ENCODE results near the gene GLI3. TPM values are rescaled to one million over a fixed set of nuclear protein-coding genes. Genes with fewer than 3 reads are reported as not detected.

Gene GLI3
- total RNA-seq, 2 donors from 2014 or later = 3.4 to 6.6 TPM

- TF ChIP-seq, protein P1, sequence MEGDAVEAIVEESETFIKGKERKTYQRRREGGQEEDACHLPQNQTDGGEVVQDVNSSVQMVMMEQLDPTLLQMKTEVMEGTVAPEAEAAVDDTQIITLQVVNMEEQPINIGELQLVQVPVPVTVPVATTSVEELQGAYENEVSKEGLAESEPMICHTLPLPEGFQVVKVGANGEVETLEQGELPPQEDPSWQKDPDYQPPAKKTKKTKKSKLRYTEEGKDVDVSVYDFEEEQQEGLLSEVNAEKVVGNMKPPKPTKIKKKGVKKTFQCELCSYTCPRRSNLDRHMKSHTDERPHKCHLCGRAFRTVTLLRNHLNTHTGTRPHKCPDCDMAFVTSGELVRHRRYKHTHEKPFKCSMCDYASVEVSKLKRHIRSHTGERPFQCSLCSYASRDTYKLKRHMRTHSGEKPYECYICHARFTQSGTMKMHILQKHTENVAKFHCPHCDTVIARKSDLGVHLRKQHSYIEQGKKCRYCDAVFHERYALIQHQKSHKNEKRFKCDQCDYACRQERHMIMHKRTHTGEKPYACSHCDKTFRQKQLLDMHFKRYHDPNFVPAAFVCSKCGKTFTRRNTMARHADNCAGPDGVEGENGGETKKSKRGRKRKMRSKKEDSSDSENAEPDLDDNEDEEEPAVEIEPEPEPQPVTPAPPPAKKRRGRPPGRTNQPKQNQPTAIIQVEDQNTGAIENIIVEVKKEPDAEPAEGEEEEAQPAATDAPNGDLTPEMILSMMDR (IDR thresholded peaks at IDR 0.05) = no peak
- no peak overlapping the region for H3K27ac ChIP-seq
- ATAC-seq (ENCODE audit: insufficient number of reproducible peaks, low FRiP score, low read depth) = no peak
- H3K4me1 ChIP-seq (ENCODE audit: control insufficient read depth in 1 of 2, low read depth in 2 of 2) = no peaks in the 10 kb centered on the region
- DNase-seq (ENCODE audit: low spot score) = no peak
- no peak overlapping the region for H3K4me3 ChIP-seq
- no peaks in the 10 kb centered on the region for H3K27me3 ChIP-seq (replicated peaks; ENCODE audit: insufficient read depth)
- H3K9me3 ChIP-seq = no peaks in the 10 kb centered on the region
- H3K36me3 ChIP-seq = peaks cover 3% of the 10 kb centered on the region
Measured at GRCh38 chr7:42221304-42221703, 15.7 kb downstream of the GLI3 start.

DNA sequence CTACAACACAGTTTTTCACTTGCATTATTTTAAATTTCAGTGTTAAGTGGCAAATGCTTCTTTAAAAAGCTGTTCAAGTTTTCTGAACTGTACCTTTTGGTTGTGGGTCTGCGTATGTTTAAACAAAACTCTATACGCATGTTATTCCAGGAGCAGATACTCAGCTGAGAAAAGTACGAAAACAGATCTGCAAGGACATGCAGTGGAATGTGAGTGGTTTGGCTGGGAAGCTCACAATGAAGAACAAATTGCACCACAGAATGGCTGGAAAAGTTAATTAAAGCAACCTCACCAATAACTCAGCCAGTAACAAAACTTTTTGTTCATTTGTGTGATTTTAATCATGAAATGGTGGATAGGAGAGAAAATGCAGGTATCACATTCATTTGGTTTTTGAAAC, 17.6 kb downstream of the GLI3 start:
- no peaks in the 10 kb centered on the region for H3K4me1 ChIP-seq (ENCODE audit: control insufficient read depth in 1 of 2, low read depth in 2 of 2)
- no peak overlapping the region for H3K27ac ChIP-seq
- peaks cover 3% of the 10 kb centered on the region for H3K36me3 ChIP-seq
- no peaks in the 10 kb centered on the region for H3K27me3 ChIP-seq (replicated peaks; ENCODE audit: insufficient read depth)
- DNase-seq (ENCODE audit: low spot score) (no peak), ATAC-seq (ENCODE audit: insufficient number of reproducible peaks, low FRiP score, low read depth) (no peak)
- H3K9me3 ChIP-seq = no peaks in the 10 kb centered on the region
- H3K4me3 ChIP-seq = no peak overlapping the region
- TF ChIP-seq, protein P1 (IDR thresholded peaks at IDR 0.05) = no peak

DNA sequence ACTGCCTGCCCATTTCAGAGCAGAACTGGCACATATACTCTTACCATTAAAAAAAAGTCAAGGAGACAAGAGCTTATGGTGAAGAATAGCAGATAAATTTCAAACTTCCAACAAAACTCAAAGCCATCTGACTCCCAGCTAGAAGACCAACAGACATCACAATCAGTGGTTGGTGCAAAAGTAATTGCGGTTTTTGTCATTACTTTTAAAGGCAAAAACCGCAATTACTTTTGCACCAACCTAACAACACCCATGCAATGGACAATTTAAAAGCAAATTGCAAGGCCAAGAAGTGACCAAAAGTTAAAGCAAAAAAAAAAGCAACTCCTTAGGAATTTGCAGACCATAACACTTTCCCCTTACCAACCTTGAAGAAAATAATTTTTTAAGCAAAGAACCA, 18.8 kb downstream of the GLI3 start:
- TF ChIP-seq, protein P1 (IDR thresholded peaks at IDR 0.05) = no peak
- Histone ChIP-seq H3K27ac (no peak overlapping the region), H3K36me3 (peaks cover 6% of the 10 kb centered on the region), H3K4me3 (no peak overlapping the region), H3K4me1 (ENCODE audit: control insufficient read depth in 1 of 2, low read depth in 2 of 2) (no peaks in the 10 kb centered on the region), H3K27me3 (replicated peaks; ENCODE audit: insufficient read depth) (no peaks in the 10 kb centered on the region), H3K9me3 (no peaks in the 10 kb centered on the region)
- ATAC-seq (ENCODE audit: insufficient number of reproducible peaks, low FRiP score, low read depth) (no peak), DNase-seq (ENCODE audit: low spot score) (no peak)

GRCh38 chr7:42217548-42217947, 19.5 kb downstream of the GLI3 start:
- Histone ChIP-seq H3K9me3 (no peaks in the 10 kb centered on the region), H3K4me1 (ENCODE audit: control insufficient read depth in 1 of 2, low read depth in 2 of 2) (no peaks in the 10 kb centered on the region), H3K4me3 (no peak overlapping the region), H3K27me3 (replicated peaks; ENCODE audit: insufficient read depth) (no peaks in the 10 kb centered on the region), H3K36me3 (peaks cover 6% of the 10 kb centered on the region), H3K27ac (no peak overlapping the region)
- no peak for ATAC-seq (ENCODE audit: insufficient number of reproducible peaks, low FRiP score, low read depth)
- no peak for DNase-seq (ENCODE audit: low spot score)
- TF ChIP-seq, protein P1 (IDR thresholded peaks at IDR 0.05) = no peak

GRCh38 chr7:42217053-42217452, 20.0 kb downstream of the GLI3 start:
- Histone ChIP-seq H3K4me3 (no peak overlapping the region), H3K36me3 (peaks cover 6% of the 10 kb centered on the region), H3K27me3 (replicated peaks; ENCODE audit: insufficient read depth) (no peaks in the 10 kb centered on the region), H3K9me3 (no peaks in the 10 kb centered on the region), H3K4me1 (ENCODE audit: control insufficient read depth in 1 of 2, low read depth in 2 of 2) (no peaks in the 10 kb centered on the region), H3K27ac (no peak overlapping the region)
- ATAC-seq (ENCODE audit: insufficient number of reproducible peaks, low FRiP score, low read depth) (no peak), DNase-seq (ENCODE audit: low spot score) (no peak)
- TF ChIP-seq, protein P1 (IDR thresholded peaks at IDR 0.05) = no peak

All from thoracic aorta (tissue), 2 donors.